Endodermal cell (in vitro differentiated cells): ENCODE data around the gene RNF32. TPM values are rescaled to one million over a fixed set of nuclear protein-coding genes. Genes with fewer than 3 reads are reported as not detected.

ENCODE experiments used
- DNase-seq: peaks from one replicate; pipeline ENCODE4 v3.0.0-alpha.2; 2017
- H3K27ac ChIP-seq: 2 replicates; pipeline ENCODE4 v1.5.1; 2013; ENCODE audit warnings: mild to moderate bottlenecking, low read depth, low read length, moderate library complexity
- H3K27me3 ChIP-seq: 2 replicates; pipeline ENCODE4 v1.6.1; 2013; ENCODE audit warnings: mild to moderate bottlenecking, low read length, moderate library complexity; ENCODE audit not compliant: insufficient read depth, control insufficient read depth, poor library complexity, severe bottlenecking
- H3K36me3 ChIP-seq: 2 replicates; pipeline ENCODE4 v1.7.0; 2013; ENCODE audit warnings: mild to moderate bottlenecking, low read length, moderate library complexity; ENCODE audit not compliant: control insufficient read depth, insufficient read depth
- H3K4me1 ChIP-seq: one replicate; pipeline ENCODE4 v1.7.0; 2013; ENCODE audit warnings: low read length; ENCODE audit not compliant: control insufficient read depth, insufficient read depth
- H3K4me3 ChIP-seq: 2 replicates; pipeline ENCODE4 v1.5.1; 2013; ENCODE audit warnings: mild to moderate bottlenecking, low read length, moderate library complexity
- H3K9ac ChIP-seq: 2 replicates; pipeline ENCODE4 v1.6.1; 2013; ENCODE audit warnings: mild to moderate bottlenecking, low read length, moderate library complexity; ENCODE audit not compliant: poor library complexity, severe bottlenecking; ENCODE audit errors: extremely low read depth
- H3K9me3 ChIP-seq: 2 replicates; pipeline ENCODE4 v1.6.1; 2013; ENCODE audit warnings: mild to moderate bottlenecking, low read length, moderate library complexity; ENCODE audit not compliant: control insufficient read depth
- H3K27ac Mint-ChIP-seq: 2 replicates; pipeline ENCODE4 v1.8.0; 2020; ENCODE audit warnings: mixed read lengths
- H3K27me3 Mint-ChIP-seq: 2 replicates; pipeline ENCODE4 v1.8.0; 2021; ENCODE audit warnings: mild to moderate bottlenecking, mixed read lengths; ENCODE audit not compliant: insufficient read depth
- H3K36me3 Mint-ChIP-seq: 2 replicates; pipeline ENCODE4 v1.8.0; 2020; ENCODE audit warnings: low read depth, mixed read lengths
- H3K4me1 Mint-ChIP-seq: 2 replicates; pipeline ENCODE4 v1.8.0; 2020; ENCODE audit warnings: mixed read lengths
- H3K4me3 Mint-ChIP-seq: 2 replicates; pipeline ENCODE4 v1.8.0; 2020; ENCODE audit warnings: mild to moderate bottlenecking, moderate library complexity, mixed read lengths
- H3K9me3 Mint-ChIP-seq: 2 replicates; pipeline ENCODE4 v1.8.0; 2020; ENCODE audit warnings: mild to moderate bottlenecking, mixed read lengths
- CTCF ChIP-seq: fragments of 200-600 bp; sonication (generic); conservative IDR thresholded peaks from 2 replicates; pipeline ENCODE4 v1.5.0; 2021; ENCODE audit warnings: antibody characterized with exemption, mild to moderate bottlenecking
- WGBS, 2 experiments: methylation state at CpG; one replicate each; pipeline versions ENCODE4 v1.1.5 to v1.1.7; 2013; ENCODE audit warnings: missing lambda C conversion rate in 2 of 2, mixed read lengths in 1 of 2; ENCODE audit not compliant: insufficient coverage in 1 of 2, insufficient read length in 1 of 2; 5-methylcytosine and 5-hydroxymethylcytosine counted together
- total RNA-seq, 2 donors: library from RNA; stranded (reverse); fragmentation: NEBNext Ultra II Directional in 1 of 2; extraction: Animal tissue kit (Norgen Biotek cat#: 25700) in 1 of 2; gene quantifications; 2 replicates in 1 of 2; 3 replicates in 1 of 2; pipeline ENCODE4 v1.2.1, GENCODE V29; 2021

Gene RNF32
- total RNA-seq, 2 donors from 2014 or later, result 1.1 to 2.5 TPM

- Mint-ChIP-seq H3K4me3 (no peak overlapping the region), H3K9me3 (peaks cover 16% of the 10 kb centered on the region), H3K4me1 (peaks cover 19% of the 10 kb centered on the region), H3K27ac (no peak overlapping the region), H3K36me3 (peaks cover 12% of the 10 kb centered on the region), H3K27me3 (peaks cover 27% of the 10 kb centered on the region)
- TF ChIP-seq CTCF, result no peak
- H3K27me3 ChIP-seq, result peaks cover 22% of the 10 kb centered on the region
- peaks cover 13% of the 10 kb centered on the region for H3K9me3 ChIP-seq
- no peak overlapping the region for H3K4me3 ChIP-seq
- no peak overlapping the region for H3K27ac ChIP-seq
- DNase-seq, result no peak
- H3K9ac ChIP-seq, result no peak overlapping the region
- no peaks in the 10 kb centered on the region for H3K36me3 ChIP-seq
- no peaks in the 10 kb centered on the region for H3K4me1 ChIP-seq
- 81 to 84% methylated on average over 3 of the region's 3 CpGs for WGBS, 2 experiments
Measured at GRCh38 chr7:156620291-156620675, 20.3 kb upstream of the RNF32 start.

GRCh38 chr7:156621652-156622051 lies 18.9 kb upstream of the RNF32 start:
- DNase-seq, result no peak
- no peak for TF ChIP-seq CTCF
- H3K4me1 ChIP-seq, result no peaks in the 10 kb centered on the region
- H3K4me3 ChIP-seq, result no peak overlapping the region
- no peak overlapping the region for H3K27ac Mint-ChIP-seq
- peaks cover 14% of the 10 kb centered on the region for H3K4me1 Mint-ChIP-seq
- H3K36me3 Mint-ChIP-seq, result peaks cover 12% of the 10 kb centered on the region
- peaks cover 13% of the 10 kb centered on the region for H3K9me3 ChIP-seq
- H3K9ac ChIP-seq, result no peak overlapping the region
- no peak overlapping the region for H3K27ac ChIP-seq
- peaks cover 10% of the 10 kb centered on the region for H3K27me3 ChIP-seq
- H3K36me3 ChIP-seq, result no peaks in the 10 kb centered on the region
- peaks cover 18% of the 10 kb centered on the region for H3K27me3 Mint-ChIP-seq
- peaks cover 16% of the 10 kb centered on the region for H3K9me3 Mint-ChIP-seq
- no peak overlapping the region for H3K4me3 Mint-ChIP-seq

GRCh38 chr7:156625580-156625979 lies 15.0 kb upstream of the RNF32 start:
- no peaks in the 10 kb centered on the region for H3K36me3 ChIP-seq
- Mint-ChIP-seq H3K27ac (no peak overlapping the region), H3K4me1 (peaks cover under 1% of the 10 kb centered on the region), H3K36me3 (peaks cover 16% of the 10 kb centered on the region), H3K9me3 (peaks cover 39% of the 10 kb centered on the region), H3K4me3 (no peak overlapping the region), H3K27me3 (no peaks in the 10 kb centered on the region)
- H3K9me3 ChIP-seq, result peaks cover 35% of the 10 kb centered on the region
- no peak overlapping the region for H3K9ac ChIP-seq
- no peak overlapping the region for H3K27ac ChIP-seq
- WGBS, 2 experiments, result 84 to 100% methylated on average over 1 to 2 of the region's 2 CpGs
- TF ChIP-seq CTCF, result no peak
- no peaks in the 10 kb centered on the region for H3K27me3 ChIP-seq
- no peak for DNase-seq
- no peaks in the 10 kb centered on the region for H3K4me1 ChIP-seq
- no peak overlapping the region for H3K4me3 ChIP-seq
